Stimulated activated CD4-positive, alpha-beta T cell treated with anti-CD3 and anti-CD28 coated beads, Interleukin-1b, Interleukin-23, amount 100 ng/mL, for 1 hour (primary cell): ENCODE measurements around the gene TRAPPC1.

Source experiments
- DNase-seq, 2 donors: peaks; one replicate each; pipeline ENCODE4 v3.0.0-alpha.2; 2020; ENCODE audit warnings: low read depth in 2 of 2

TRAPPC1 gene

GRCh38 chr17:7903154-7904103 lies 28.3 kb downstream of the TRAPPC1 start:
- no peak for DNase-seq

DNA sequence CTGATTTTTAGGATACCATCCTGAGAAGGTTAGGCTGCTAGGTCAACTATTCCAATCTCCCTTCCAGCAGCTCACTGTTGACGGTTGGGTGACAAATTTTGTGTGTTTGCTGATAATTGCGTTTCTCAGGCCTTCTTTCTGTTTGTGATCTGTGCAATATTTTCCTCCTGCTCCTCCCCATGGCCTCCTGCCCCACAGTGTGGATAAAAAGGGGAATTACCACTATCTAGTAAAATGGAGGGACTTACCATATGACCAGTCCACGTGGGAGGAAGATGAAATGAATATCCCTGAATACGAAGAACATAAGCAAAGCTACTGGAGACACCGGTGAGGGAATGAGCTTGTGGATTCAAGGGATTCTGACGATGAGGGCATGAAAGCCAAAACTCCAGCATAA lies 34.0 kb downstream of the TRAPPC1 start:
- DNase-seq: no peak

- no peak for DNase-seq
These were observed 34.7 kb downstream of the TRAPPC1 start for GRCh38 chr17:7897090-7897489.

- no peak for DNase-seq
These were observed 36.9 kb downstream of the TRAPPC1 start for GRCh38 chr17:7894866-7895265.

DNA sequence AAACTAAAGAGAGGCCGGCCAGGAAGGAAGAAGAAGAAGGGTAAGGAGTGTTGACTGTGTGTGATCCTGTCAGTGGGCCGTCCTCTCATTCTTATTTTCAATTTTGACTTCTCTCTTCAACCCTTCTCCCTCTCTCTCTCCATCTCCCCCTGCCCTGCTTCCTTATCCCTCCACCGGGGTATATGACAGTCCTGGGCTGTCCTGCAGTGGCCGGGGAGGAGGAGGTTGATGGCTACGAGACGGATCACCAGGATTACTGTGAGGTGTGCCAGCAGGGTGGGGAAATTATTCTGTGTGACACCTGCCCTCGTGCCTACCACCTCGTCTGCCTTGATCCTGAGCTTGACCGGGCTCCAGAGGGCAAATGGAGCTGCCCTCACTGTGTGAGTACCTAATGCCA lies 37.5 kb downstream of the TRAPPC1 start:
- DNase-seq: no peak

- DNase-seq: no peak
These were observed 38.4 kb downstream of the TRAPPC1 start for GRCh38 chr17:7893187-7893880.

DNA sequence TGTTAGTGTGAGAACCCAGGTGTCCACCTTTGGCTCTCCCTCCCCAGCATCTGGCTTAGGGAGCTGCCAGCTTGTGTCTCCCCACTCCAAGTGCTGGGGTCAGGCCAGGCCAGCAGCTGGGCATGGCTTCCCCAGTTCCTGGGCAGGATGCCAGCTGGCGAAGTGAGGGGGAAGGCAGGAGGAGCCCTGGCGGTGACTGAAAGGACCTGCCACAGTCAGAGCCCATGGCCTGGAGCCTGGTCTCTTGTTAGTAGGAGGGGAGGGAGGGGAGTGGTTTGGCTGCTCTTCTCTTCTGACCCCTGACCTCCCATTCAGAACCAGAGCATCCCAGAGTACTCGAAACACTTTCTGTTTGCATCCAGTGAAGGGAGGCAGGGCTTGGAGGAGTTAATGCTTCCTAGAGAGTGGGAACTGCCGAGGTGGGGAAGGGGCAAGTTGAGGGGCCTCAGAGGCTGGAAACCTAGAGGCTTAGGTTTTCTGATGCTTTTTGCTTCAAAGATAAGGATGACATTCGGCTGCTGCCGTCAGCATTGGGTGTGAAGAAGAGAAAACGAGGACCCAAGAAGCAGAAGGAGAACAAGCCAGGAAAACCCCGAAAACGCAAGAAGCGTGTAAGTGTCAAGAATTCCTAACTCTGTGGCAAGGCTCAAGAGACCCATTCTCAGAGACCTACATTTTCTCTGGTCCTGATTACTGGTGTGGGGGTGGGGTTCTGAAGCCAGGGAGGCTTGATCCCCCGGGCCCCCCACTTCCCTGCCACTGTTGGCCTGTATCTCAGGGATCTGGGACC lies 42.4 kb downstream of the TRAPPC1 start:
- no peak for DNase-seq

- DNase-seq: peak; percentile 13 to 38
These were observed 43.4 kb downstream of the TRAPPC1 start, which contains the start of gene CHD3 for GRCh38 chr17:7888184-7888920. TSS of gene CHD3 (plus strand) at chr17:7888789. CDS start at chr17:7889001, 212 bp downstream.

DNA sequence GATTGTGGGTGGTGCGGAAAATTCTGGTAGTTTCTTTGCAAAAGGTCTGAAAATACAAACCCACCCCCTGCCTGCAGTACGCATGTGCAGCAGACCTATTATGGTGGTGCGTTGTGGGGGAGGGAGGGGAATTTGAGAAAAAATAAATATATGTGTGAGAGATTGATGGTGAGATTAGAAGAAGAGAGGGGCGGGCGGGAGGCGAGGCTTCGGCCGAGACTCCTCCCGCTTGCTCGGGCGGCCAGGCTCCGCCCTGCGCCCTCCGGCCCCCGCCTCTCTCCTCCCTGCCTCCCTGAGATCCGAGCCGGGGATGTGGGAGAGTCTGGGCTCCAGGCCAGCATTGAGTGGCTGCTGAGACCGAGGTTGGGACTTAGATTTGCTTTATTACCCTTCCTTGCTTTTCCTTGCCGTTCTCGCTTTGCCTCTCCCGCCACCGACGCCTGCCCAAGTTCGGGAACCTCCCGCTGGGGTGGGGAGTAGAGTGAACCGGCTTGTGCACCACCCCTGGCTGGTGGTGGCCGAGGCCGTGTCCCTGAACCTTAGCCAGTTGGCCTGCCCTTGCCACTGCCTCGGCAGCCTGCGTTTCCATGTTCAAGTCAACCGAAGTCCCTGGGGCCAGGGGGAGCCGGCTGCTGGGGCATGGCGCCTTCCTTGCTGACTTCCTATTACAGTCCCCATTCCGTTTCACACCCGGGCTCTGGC lies 44.1 kb downstream of the TRAPPC1 start:
- peak; percentile 77 to 78 for DNase-seq

DNA sequence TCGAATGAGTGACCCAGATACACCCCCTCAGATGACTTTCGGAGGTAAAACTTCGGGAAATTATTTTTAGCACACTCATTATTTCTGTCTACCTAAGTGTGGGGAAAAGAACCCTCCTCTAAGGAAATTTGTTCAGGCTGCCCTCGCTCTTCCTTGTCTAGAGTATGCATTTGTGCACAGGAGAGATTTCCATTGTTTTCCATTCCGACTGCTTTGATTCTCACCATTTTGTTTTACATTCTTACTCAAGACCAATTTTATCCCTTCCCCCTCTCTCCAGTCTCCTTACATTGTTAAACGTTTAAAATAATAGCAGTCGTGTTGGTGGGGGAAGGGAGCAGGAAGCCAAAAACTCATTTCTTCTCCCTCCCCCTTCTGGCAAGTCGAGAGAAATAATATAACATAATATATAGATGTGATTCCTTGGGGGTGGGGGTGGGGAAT lies 44.7 kb downstream of the TRAPPC1 start:
- DNase-seq: no peak

GRCh38 chr17:7886227-7887037 lies 45.3 kb downstream of the TRAPPC1 start:
- DNase-seq: peak; percentile 21 to 22

DNA sequence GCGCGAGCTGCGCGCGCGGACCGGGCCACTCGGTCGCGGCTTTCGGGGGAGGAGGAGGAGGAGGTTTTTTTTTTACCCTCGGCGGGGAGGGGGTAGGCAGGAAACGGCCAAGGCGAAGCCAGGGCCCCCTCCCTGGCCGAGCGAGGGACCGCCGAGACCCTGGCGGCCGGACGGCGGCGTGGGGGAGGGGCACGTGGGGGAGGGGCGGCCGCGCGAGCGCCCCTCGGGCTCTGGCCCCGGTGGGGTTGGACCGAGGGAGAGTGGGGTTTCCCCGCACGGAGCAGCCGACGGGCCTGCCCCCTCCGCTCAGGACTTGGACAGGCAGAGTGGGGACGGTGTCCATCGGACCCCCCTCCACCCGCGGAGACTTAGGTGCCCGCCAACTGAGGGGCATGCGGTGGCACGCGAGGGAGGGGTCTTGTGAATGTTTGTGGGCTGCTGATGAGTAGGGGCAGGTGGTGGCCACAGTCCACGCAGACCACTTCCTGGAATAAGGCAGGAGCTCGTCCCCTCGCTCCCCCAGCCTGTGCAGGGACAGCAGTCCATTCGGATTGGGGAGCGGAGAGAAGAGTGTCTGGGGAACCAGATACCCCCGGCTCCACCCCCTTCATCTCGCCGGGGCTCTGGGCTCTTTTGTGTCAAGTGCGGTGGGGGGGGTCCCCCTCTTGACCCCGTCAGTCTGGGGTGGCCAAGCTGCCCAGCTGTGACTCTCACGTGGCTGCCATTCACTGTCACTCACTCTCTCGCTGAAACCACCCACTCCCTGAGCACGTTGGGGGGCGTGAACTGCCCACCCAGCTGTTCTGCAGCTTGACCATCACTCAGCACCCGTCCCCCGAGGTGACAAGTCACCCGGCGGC lies 46.1 kb downstream of the TRAPPC1 start:
- peak in 1 of 2 donors; percentile 21 for DNase-seq

DNA sequence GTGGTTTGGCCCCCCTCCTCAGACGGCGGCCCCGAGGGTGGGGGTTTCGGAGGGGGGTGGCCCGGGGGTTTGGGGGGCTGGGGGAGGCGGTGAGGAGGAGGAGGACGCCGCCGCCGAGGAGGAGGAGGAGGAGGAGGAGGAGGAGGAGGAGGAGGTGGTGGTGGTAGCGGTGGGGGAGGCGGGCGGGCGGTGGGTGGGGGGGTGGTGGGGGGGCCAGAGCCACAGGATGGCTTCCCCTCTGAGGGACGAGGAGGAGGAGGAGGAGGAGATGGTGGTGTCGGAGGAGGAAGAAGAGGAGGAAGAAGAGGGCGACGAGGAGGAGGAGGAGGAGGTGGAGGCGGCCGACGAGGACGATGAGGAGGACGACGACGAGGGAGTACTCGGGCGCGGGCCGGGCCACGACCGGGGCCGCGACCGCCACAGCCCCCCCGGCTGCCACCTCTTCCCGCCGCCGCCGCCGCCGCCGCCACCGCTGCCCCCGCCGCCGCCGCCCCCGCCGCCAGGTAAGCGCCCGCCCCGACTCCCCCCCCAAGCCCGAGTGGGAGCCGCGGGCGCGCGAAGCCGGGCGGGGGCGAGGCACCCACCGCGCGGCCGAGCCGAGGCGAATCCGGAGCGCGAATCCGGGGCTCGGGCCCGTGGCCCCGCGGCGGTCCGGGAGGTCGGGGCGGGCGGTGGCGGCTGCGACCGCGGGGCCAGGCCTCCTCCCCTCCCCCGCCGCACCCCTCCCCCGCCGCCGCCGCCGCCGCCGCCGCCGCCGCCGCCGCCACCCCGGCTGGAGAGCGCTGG lies 47.0 kb downstream of the TRAPPC1 start:
- no peak for DNase-seq

DNA sequence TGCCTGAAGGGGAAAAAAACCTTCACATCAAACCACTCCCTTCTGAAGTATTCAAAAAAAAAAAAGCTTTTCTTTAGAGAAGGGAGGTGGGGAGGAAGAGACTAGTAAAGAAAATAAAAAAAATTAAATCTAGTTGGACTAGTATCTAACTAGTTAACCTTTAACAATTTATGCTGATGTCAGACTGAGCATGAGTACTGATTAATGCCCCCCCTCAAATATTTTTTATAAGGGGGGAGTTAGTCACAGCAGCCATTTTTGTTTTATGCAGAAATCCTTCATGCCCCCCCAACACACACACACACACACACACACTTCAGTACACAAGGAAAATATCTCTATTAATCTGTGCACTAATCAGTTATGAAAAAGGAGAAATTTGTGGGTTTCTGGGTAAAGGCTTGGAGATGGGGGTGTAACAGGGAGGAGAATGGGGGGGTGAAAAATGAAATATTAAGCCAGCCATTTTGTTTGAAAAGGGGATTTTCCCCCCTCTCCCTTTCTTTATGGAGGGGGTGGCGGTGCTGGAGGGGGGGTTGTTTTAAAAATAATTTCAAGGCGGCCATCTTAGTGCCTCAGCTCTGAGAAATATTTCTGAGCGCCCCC lies 47.9 kb downstream of the TRAPPC1 start:
- no peak for DNase-seq

DNA sequence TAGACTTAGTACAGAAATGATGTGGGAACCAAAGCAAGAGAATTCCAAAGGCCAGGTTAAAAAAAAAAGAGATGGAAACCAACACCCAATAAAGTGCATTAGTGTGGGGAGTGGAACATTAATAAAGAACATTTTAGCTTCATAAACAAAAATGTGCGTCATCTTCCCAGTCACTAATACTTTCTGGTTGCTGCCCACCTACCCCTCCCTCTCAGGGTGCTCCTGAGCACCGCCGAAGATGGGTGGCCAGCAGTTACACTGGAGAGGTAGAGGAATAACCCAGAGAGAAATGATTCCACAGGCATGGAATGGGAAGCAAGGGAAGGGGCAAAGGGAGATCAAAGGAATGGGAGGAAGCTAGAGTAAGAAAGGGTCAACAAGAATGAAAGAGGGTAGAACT lies 49.1 kb downstream of the TRAPPC1 start:
- DNase-seq: no peak

GRCh38 chr17:7882068-7882467 lies 49.7 kb downstream of the TRAPPC1 start:
- DNase-seq: no peak

DNA sequence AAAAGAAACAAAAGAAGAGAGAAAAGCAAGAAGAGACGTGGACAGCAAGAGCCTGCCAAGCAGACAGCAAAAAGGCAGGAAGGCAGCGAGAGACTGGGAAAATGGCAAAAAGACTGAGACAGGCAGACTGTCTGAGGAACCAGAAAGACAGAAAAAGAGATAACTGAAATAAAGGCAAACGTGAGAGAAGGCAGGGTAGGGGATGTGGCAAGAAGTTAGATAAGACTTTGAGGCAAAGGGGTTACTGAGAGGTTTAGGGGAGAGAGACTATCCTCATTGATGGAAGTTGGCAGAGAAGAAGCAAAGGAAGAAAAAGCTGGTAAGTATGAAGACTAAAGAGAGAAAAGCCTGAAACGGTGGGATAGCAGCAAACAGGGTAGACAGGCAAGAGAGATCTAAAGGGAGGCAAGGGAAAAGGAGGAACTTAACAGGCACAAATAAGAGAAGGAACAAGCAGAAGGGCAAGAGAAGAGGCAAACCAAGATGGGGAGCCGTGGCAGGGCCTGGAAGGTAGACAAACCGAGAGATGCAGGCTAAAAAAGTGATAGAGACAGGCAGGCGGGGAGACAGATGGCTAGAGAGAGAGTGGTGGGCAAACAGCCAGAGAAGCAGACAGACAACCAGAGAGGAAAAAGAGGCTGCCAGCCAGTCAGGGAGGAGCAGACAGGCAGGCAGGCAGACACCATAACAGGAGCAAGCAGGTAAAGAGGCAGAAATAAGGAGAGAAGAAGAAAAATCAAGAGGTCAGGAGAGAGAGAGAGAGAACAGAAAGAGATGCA lies 50.3 kb downstream of the TRAPPC1 start:
- DNase-seq: no peak
